ENCODE measurements around the gene EVI5. TPM values are rescaled to one million over a fixed set of nuclear protein-coding genes. Genes with fewer than 3 reads are reported as not detected.

The EVI5 gene
- total and polyA plus RNA-seq, 4 experiments from 2014 or later: 0.16 to 1.7 (median 0.57) TPM

- H3K27me3 Mint-ChIP-seq: peaks cover 6 to 8% of the 10 kb centered on the region in 2 donors
- no peak overlapping the region for H3K4me3 Mint-ChIP-seq
- peaks cover 0 to 20% (median 7%) of the 10 kb centered on the region in 8 donors for H3K9me3 Mint-ChIP-seq
- Histone ChIP-seq H3K4me1 (ENCODE audit: insufficient read depth, low read length) (no peaks in the 10 kb centered on the region), H3K4me3 (ENCODE audit: low read length in 2 of 2) (no peak overlapping the region), H3K27ac (ENCODE audit: low read depth, low read length) (no peak overlapping the region), H3K36me3 (ENCODE audit: insufficient read depth, low read length) (no peaks in the 10 kb centered on the region), H3K9me3 (ENCODE audit: control insufficient read depth in 1 of 2, low read length in 2 of 2) (peaks cover 0 to 3% of the 10 kb centered on the region in 2 donors), H3K27me3 (ENCODE audit: insufficient read depth, low read length) (no peaks in the 10 kb centered on the region)
- ChIA-PET POLR2A (ENCODE audit: partially characterized antibody) (no interaction called here), CTCF (ENCODE audit: partially characterized antibody) (interaction anchor here (0.8 kb wide), 1 partner anchor 20 kb away, joined by 4 read pairs; no protein-coding TSS in a partner anchor)
- peaks cover 0 to 3% (median 0%) of the 10 kb centered on the region in 4 donors for H3K4me1 Mint-ChIP-seq
- intact Hi-C loops (cut with micrococcal nuclease): no loop called here
- H3K27ac Mint-ChIP-seq: no peak overlapping the region
- DNase-seq: no peak
- peaks cover 0 to 4% of the 10 kb centered on the region in 2 donors for H3K36me3 Mint-ChIP-seq
These were observed 16.6 kb downstream of the EVI5 start for GRCh38 chr1:92768296-92768695.

- peaks cover 0 to 3% of the 10 kb centered on the region in 2 donors for H3K9me3 ChIP-seq (ENCODE audit: control insufficient read depth in 1 of 2, low read length in 2 of 2)
- CTCF ChIA-PET (ENCODE audit: partially characterized antibody): interaction anchor here (1.4 kb wide), 1 partner anchor 16 kb away, joined by 10 read pairs; no protein-coding TSS in a partner anchor
- H3K27ac ChIP-seq (ENCODE audit: low read depth, low read length): no peak overlapping the region
- Mint-ChIP-seq H3K27ac (no peak overlapping the region), H3K4me3 (no peak overlapping the region), H3K9me3 (peaks cover 0 to 20% (median 7%) of the 10 kb centered on the region in 8 donors), H3K36me3 (peaks cover 0 to 4% of the 10 kb centered on the region in 2 donors), H3K27me3 (peaks cover 0 to 2% of the 10 kb centered on the region in 2 donors), H3K4me1 (no peaks in the 10 kb centered on the region)
- no peaks in the 10 kb centered on the region for H3K27me3 ChIP-seq (ENCODE audit: insufficient read depth, low read length)
- intact Hi-C loops (cut with micrococcal nuclease): no loop called here
- POLR2A ChIA-PET (ENCODE audit: partially characterized antibody): no interaction called here
- DNase-seq: no peak
- H3K4me1 ChIP-seq (ENCODE audit: insufficient read depth, low read length): no peaks in the 10 kb centered on the region
- no peaks in the 10 kb centered on the region for H3K36me3 ChIP-seq (ENCODE audit: insufficient read depth, low read length)
- no peak overlapping the region for H3K4me3 ChIP-seq (ENCODE audit: low read length in 2 of 2)
These were observed 20.8 kb downstream of the EVI5 start for GRCh38 chr1:92764116-92764515.

- H3K36me3 ChIP-seq (ENCODE audit: insufficient read depth, low read length): no peaks in the 10 kb centered on the region
- Mint-ChIP-seq H3K27me3 (peaks cover 0 to 2% of the 10 kb centered on the region in 2 donors), H3K4me1 (no peaks in the 10 kb centered on the region), H3K4me3 (no peak overlapping the region), H3K27ac (peak overlapping the region in 1 of 7 donors; percentile 16), H3K9me3 (peaks cover 0 to 2% (median 0%) of the 10 kb centered on the region in 8 donors), H3K36me3 (no peaks in the 10 kb centered on the region)
- no peak overlapping the region for H3K27ac ChIP-seq (ENCODE audit: low read depth, low read length)
- intact Hi-C loops (cut with micrococcal nuclease): no loop called here
- ChIA-PET CTCF (ENCODE audit: partially characterized antibody) (interaction anchor here (0.6 to 1.5 kb wide), 3 partner anchors 13 to 56 kb away, joined by 3 to 6 read pairs (median 3); no protein-coding TSS in a partner anchor), POLR2A (ENCODE audit: partially characterized antibody) (interaction anchor here (0.7 kb wide), 1 partner anchor 19 kb away, joined by 5 read pairs; no protein-coding TSS in a partner anchor)
- DNase-seq: no peak
- no peaks in the 10 kb centered on the region for H3K9me3 ChIP-seq (ENCODE audit: control insufficient read depth in 1 of 2, low read length in 2 of 2)
- no peak overlapping the region for H3K4me3 ChIP-seq (ENCODE audit: low read length in 2 of 2)
- H3K4me1 ChIP-seq (ENCODE audit: insufficient read depth, low read length): no peaks in the 10 kb centered on the region
- H3K27me3 ChIP-seq (ENCODE audit: insufficient read depth, low read length): no peaks in the 10 kb centered on the region
These were observed 22.6 kb downstream of the EVI5 start for GRCh38 chr1:92762355-92762754.

DNA sequence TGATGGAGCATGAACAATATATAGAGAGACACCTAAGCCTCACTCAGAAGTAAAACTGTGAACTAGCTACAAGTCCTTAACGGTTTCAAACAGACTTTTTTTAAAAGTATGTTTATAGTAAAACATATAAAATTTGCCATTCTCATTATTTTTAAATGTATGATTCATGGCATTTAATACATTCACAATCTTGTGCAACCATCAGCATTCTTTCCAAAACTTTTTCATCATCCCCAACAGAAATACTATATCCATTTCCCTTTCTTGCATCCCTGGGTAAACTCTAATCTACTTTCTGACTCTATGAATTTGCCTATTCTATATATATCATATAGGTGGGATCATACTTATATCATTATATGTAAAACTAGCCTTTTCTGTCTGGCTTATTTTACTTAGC lies 25.5 kb downstream of the EVI5 start:
- no peak overlapping the region for H3K27ac Mint-ChIP-seq
- DNase-seq: no peak
- no peak overlapping the region for H3K4me3 Mint-ChIP-seq
- intact Hi-C loops (cut with micrococcal nuclease): no loop called here
- H3K27me3 Mint-ChIP-seq: peaks cover 1 to 2% of the 10 kb centered on the region in 2 donors
- POLR2A ChIA-PET (ENCODE audit: partially characterized antibody): no interaction called here
- H3K36me3 ChIP-seq (ENCODE audit: insufficient read depth, low read length): no peaks in the 10 kb centered on the region
- H3K36me3 Mint-ChIP-seq: no peaks in the 10 kb centered on the region
- H3K9me3 ChIP-seq (ENCODE audit: control insufficient read depth in 1 of 2, low read length in 2 of 2): no peaks in the 10 kb centered on the region
- H3K4me3 ChIP-seq (ENCODE audit: low read length in 2 of 2): no peak overlapping the region
- no peak overlapping the region for H3K27ac ChIP-seq (ENCODE audit: low read depth, low read length)
- no peaks in the 10 kb centered on the region for H3K4me1 ChIP-seq (ENCODE audit: insufficient read depth, low read length)
- H3K4me1 Mint-ChIP-seq: no peaks in the 10 kb centered on the region
- H3K27me3 ChIP-seq (ENCODE audit: insufficient read depth, low read length): no peaks in the 10 kb centered on the region
- H3K9me3 Mint-ChIP-seq: peaks cover 0 to 2% (median 0%) of the 10 kb centered on the region in 8 donors
- CTCF ChIA-PET (ENCODE audit: partially characterized antibody): interaction anchor here (1.1 kb wide), 1 partner anchor 10 kb away, joined by 3 read pairs; no protein-coding TSS in a partner anchor

GRCh38 chr1:92756537-92756936 lies 28.4 kb downstream of the EVI5 start:
- Histone ChIP-seq H3K27ac (ENCODE audit: low read depth, low read length) (no peak overlapping the region), H3K4me1 (ENCODE audit: insufficient read depth, low read length) (no peaks in the 10 kb centered on the region), H3K27me3 (ENCODE audit: insufficient read depth, low read length) (no peaks in the 10 kb centered on the region), H3K4me3 (ENCODE audit: low read length in 2 of 2) (no peak overlapping the region), H3K36me3 (ENCODE audit: insufficient read depth, low read length) (no peaks in the 10 kb centered on the region), H3K9me3 (ENCODE audit: control insufficient read depth in 1 of 2, low read length in 2 of 2) (no peaks in the 10 kb centered on the region)
- intact Hi-C loops (cut with micrococcal nuclease): no loop called here
- POLR2A ChIA-PET (ENCODE audit: partially characterized antibody): no interaction called here
- H3K9me3 Mint-ChIP-seq: peaks cover 0 to 2% (median 0%) of the 10 kb centered on the region in 8 donors
- no peak overlapping the region for H3K4me3 Mint-ChIP-seq
- H3K4me1 Mint-ChIP-seq: no peaks in the 10 kb centered on the region
- CTCF ChIA-PET (ENCODE audit: partially characterized antibody): no interaction called here
- H3K36me3 Mint-ChIP-seq: no peaks in the 10 kb centered on the region
- no peak overlapping the region for H3K27ac Mint-ChIP-seq
- H3K27me3 Mint-ChIP-seq: peaks cover 1 to 2% of the 10 kb centered on the region in 2 donors
- DNase-seq: no peak

DNA sequence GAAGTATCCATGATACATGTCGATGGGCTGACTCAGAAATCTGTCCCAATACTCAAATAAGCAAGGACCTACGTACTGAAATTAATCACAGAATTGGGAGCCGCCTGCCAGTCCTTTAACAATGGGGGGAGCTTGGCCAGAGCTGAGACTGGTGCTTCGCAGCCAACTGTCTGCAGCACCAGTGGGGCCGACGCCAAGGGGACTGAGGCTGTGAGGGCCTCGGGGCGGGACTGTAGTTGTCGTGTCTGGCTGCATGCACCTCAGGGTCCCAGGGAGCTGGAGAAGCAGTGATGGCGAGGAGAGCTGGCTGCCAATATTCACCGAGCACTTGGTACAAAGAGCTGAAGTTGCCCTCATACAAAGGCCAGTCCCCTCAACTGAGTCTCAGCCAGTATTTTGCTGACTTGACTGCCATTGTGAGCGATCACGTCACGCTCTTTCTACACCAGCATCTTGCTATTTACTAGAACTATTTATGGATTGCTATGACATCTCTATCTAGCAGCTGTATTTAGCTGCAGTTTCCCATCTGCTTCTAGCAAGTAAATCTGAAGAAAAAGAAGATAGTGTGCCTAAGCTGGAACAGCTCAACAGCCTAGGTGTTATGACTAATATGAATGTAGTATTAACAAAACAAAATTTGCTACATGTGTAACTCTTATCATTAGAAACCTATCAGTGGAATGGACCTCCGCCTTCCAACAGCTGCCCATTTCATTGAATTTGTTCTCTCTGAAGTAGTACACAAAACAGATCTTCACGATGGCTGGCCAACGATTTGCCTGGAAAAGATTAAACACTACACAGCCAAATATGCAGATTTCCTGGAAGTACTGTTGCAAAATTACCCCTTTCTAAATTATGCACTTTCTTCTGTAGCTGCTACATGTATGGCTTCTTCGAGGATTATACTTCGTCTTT lies 29.1 kb downstream of the EVI5 start:
- Mint-ChIP-seq H3K4me1 (no peaks in the 10 kb centered on the region), H3K9me3 (peaks cover 0 to 2% (median 0%) of the 10 kb centered on the region in 8 donors), H3K27me3 (peaks cover 1 to 2% of the 10 kb centered on the region in 2 donors), H3K4me3 (no peak overlapping the region), H3K36me3 (no peaks in the 10 kb centered on the region), H3K27ac (no peak overlapping the region)
- H3K27me3 ChIP-seq (ENCODE audit: insufficient read depth, low read length): no peaks in the 10 kb centered on the region
- H3K9me3 ChIP-seq (ENCODE audit: control insufficient read depth in 1 of 2, low read length in 2 of 2): no peaks in the 10 kb centered on the region
- intact Hi-C loops (cut with micrococcal nuclease): no loop called here
- ChIA-PET CTCF (ENCODE audit: partially characterized antibody) (no interaction called here), POLR2A (ENCODE audit: partially characterized antibody) (no interaction called here)
- no peaks in the 10 kb centered on the region for H3K4me1 ChIP-seq (ENCODE audit: insufficient read depth, low read length)
- no peak overlapping the region for H3K4me3 ChIP-seq (ENCODE audit: low read length in 2 of 2)
- no peak for DNase-seq
- H3K36me3 ChIP-seq (ENCODE audit: insufficient read depth, low read length): no peaks in the 10 kb centered on the region
- no peak overlapping the region for H3K27ac ChIP-seq (ENCODE audit: low read depth, low read length)

DNA sequence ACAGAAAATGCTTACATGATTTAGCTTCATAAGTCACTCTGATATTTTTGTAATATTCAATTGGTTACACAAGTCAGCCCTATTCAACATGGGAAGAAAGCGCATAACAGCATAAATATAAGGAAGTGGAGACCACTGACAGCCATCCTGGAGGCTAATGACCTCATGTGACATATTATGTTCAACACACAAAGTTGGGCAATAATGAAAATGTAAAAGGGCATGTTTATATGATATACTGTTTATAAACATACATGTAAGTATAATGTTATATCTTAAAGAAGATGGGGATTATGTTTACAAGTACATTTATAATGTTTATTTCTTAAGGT lies 30.2 kb downstream of the EVI5 start:
- intact Hi-C loops (cut with micrococcal nuclease): no loop called here
- CTCF ChIA-PET (ENCODE audit: partially characterized antibody): interaction anchor here (1.1 kb wide), 1 partner anchor 62 kb away, joined by 3 read pairs; no protein-coding TSS in a partner anchor
- no peak overlapping the region for H3K4me3 Mint-ChIP-seq
- no peaks in the 10 kb centered on the region for H3K9me3 ChIP-seq (ENCODE audit: control insufficient read depth in 1 of 2, low read length in 2 of 2)
- POLR2A ChIA-PET (ENCODE audit: partially characterized antibody): no interaction called here
- no peak for DNase-seq
- H3K9me3 Mint-ChIP-seq: peaks cover 0 to 2% (median 0%) of the 10 kb centered on the region in 8 donors
- no peak overlapping the region for H3K4me3 ChIP-seq (ENCODE audit: low read length in 2 of 2)
- no peak overlapping the region for H3K27ac ChIP-seq (ENCODE audit: low read depth, low read length)
- no peaks in the 10 kb centered on the region for H3K36me3 ChIP-seq (ENCODE audit: insufficient read depth, low read length)
- H3K4me1 ChIP-seq (ENCODE audit: insufficient read depth, low read length): no peaks in the 10 kb centered on the region
- no peak overlapping the region for H3K27ac Mint-ChIP-seq
- no peaks in the 10 kb centered on the region for H3K4me1 Mint-ChIP-seq
- no peaks in the 10 kb centered on the region for H3K27me3 ChIP-seq (ENCODE audit: insufficient read depth, low read length)
- no peaks in the 10 kb centered on the region for H3K36me3 Mint-ChIP-seq
- peaks cover 2 to 3% of the 10 kb centered on the region in 2 donors for H3K27me3 Mint-ChIP-seq
